ENCODE results near the gene LGALS16. TPM values are rescaled to one million over a fixed set of nuclear protein-coding genes. Genes with fewer than 3 reads are reported as not detected.

The LGALS16 gene
- total RNA-seq, 4 donors from 2014 or later, result not detected

DNA sequence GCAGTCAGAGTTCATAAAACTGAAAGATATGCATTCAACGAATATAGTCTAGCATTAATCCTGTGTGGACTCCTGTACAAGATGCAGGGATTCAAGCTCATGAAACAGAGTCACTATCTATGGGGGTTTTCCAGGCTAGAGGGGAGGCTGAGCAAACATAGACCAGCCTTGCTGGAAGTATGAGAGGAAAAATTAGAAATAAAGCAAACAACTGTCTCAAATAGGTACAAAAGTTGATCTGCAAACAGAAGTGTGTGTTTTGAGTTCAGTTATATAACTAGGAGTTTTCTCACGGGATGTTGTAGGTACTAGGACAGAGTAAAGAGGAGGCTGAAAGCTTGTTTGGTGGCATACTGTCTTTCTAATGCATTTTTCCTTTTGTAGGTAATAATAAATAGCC is 40.0 kb downstream of the LGALS16 start:
- DNase-seq, result no peak
- Histone ChIP-seq H3K9me3 (no peaks in the 10 kb centered on the region), H3K27me3 (peaks cover 0 to 35% (median 0%) of the 10 kb centered on the region in 4 donors), H3K27ac (no peak overlapping the region), H3K4me3 (no peak overlapping the region), H3K36me3 (no peaks in the 10 kb centered on the region), H3K4me1 (no peaks in the 10 kb centered on the region)
- TF ChIP-seq POLR2A (IDR thresholded peaks at IDR 0.05), result no peak
- TF ChIP-seq, protein P1, sequence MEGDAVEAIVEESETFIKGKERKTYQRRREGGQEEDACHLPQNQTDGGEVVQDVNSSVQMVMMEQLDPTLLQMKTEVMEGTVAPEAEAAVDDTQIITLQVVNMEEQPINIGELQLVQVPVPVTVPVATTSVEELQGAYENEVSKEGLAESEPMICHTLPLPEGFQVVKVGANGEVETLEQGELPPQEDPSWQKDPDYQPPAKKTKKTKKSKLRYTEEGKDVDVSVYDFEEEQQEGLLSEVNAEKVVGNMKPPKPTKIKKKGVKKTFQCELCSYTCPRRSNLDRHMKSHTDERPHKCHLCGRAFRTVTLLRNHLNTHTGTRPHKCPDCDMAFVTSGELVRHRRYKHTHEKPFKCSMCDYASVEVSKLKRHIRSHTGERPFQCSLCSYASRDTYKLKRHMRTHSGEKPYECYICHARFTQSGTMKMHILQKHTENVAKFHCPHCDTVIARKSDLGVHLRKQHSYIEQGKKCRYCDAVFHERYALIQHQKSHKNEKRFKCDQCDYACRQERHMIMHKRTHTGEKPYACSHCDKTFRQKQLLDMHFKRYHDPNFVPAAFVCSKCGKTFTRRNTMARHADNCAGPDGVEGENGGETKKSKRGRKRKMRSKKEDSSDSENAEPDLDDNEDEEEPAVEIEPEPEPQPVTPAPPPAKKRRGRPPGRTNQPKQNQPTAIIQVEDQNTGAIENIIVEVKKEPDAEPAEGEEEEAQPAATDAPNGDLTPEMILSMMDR (IDR thresholded peaks at IDR 0.05), result no peak
- intact Hi-C loops (cut with DNase I), result no loop called here
- 54 to 64% methylated on average over 2 of the region's 2 CpGs for WGBS, 2 donors

DNA sequence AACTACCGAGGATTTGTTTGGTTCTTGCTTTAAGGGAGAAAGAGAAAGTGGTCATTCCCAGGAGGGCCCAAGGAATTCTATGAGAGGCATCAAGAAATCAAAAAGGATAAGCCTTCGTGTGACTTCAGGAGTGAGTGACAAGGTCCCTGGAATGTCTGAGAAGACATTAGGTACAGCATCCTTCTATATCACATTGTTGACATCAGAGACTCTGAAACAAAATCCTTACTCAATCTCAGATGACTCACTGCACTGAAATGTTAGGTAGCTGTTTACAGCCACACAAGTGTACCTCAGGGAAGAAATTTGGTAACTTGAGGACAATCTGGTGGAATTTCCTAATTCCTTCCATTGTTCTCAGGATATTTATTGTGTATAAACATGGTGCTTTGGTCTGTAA is 40.7 kb downstream of the LGALS16 start:
- Histone ChIP-seq H3K27me3 (peaks cover 0 to 39% (median 0%) of the 10 kb centered on the region in 4 donors), H3K27ac (no peak overlapping the region), H3K4me3 (no peak overlapping the region), H3K36me3 (no peaks in the 10 kb centered on the region), H3K4me1 (no peaks in the 10 kb centered on the region), H3K9me3 (no peaks in the 10 kb centered on the region)
- intact Hi-C loops (cut with DNase I), result no loop called here
- DNase-seq, result no peak
- TF ChIP-seq, protein P1 (IDR thresholded peaks at IDR 0.05), result no peak
- no peak for TF ChIP-seq POLR2A (IDR thresholded peaks at IDR 0.05)
- WGBS, 2 donors, result 51 to 82% methylated on average over 2 of the region's 2 CpGs

DNA sequence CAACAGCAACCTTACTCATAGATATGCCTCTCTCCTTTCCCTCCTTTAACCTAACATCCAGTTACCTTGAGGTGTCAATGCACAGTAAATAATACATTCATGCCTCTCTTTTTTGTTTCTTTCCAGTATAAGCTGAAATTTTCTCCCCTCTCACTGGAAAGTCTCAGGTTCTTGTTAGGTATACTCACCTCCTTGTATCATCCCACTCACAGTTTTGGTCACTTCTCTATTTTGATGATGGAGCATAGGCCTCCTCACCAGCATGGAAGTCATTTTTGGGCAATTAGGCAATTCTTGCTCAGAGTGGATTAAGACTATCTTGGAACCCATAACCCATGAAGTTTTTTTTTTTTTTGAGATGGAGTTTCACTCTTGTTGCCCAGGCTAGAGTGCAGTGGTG is 42.8 kb downstream of the LGALS16 start:
- intact Hi-C loops (cut with DNase I), result no loop called here
- DNase-seq, result no peak
- Histone ChIP-seq H3K4me3 (no peak overlapping the region), H3K27me3 (peaks cover 0 to 33% (median 0%) of the 10 kb centered on the region in 4 donors), H3K4me1 (no peaks in the 10 kb centered on the region), H3K9me3 (no peaks in the 10 kb centered on the region), H3K27ac (no peak overlapping the region), H3K36me3 (no peaks in the 10 kb centered on the region)
- TF ChIP-seq, protein P1 (IDR thresholded peaks at IDR 0.05), result no peak
- no peak for TF ChIP-seq POLR2A (IDR thresholded peaks at IDR 0.05)

DNA sequence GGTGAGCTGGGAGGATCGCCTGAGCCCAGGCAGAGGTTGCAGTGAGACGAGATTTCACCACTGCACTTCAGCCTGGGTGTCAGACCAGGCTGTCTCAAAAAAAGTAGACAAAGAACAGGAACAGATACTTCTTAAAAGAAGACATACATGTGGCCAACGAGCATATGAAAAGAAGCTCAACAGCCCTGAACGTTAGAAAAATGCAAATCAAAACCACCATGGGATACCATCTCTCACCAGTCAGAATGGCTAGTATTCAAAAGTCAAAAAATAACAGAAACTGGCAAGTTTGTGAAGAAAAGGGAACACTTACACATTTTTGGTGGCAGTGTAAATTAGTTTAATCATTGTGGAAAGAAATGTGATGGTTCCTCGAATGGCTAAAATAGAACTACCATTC is 45.6 kb downstream of the LGALS16 start:
- no peak for DNase-seq
- H3K4me1 ChIP-seq, result no peaks in the 10 kb centered on the region
- TF ChIP-seq POLR2A (IDR thresholded peaks at IDR 0.05), result no peak
- TF ChIP-seq, protein P1 (IDR thresholded peaks at IDR 0.05), result no peak
- H3K36me3 ChIP-seq, result no peaks in the 10 kb centered on the region
- H3K9me3 ChIP-seq, result no peaks in the 10 kb centered on the region
- peaks cover 0 to 27% (median 0%) of the 10 kb centered on the region in 4 donors for H3K27me3 ChIP-seq
- intact Hi-C loops (cut with DNase I), result no loop called here
- WGBS, 2 donors, result 62 to 72% methylated on average over 5 of the region's 5 CpGs
- no peak overlapping the region for H3K27ac ChIP-seq
- H3K4me3 ChIP-seq, result no peak overlapping the region

DNA sequence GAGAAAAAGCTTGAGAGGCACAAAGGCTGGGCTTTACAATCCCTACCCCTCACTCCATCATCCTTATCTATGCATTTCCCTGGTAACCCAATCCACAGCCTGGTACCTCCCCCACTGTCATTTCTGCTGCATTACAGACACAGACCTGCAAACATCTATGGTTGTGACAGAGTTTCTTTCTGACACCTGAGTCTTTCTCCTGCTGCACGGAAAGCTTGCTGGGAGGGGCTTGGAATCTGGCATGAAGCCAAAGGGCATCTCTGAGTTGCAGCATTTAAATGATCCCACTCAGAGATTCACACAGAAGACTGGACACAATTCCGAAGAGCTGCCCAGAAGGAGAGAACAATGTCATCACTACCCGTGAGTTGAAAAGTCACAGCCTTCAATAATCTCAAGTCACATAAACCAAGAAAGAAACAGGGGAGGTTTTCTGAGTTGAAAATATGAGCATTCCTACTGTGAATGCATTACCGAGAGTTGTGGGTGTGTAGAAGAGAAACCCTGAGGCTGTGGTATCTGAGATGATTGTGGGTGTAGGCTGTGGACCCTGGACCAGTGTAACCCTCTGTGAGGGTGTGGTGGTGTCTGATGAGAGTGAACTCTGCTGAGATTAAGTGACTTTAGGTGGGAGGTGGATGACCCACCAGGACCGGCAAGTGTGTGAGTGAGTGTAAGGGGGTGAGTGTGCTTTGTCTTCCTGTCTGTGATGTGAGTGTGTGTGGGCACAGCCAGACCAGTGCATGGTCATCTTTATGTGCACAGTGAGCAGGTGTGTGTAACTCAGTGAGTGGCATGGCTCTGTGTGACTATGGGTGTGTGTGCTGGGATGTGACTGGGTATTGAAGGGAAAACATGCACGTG is 48.7 kb downstream of the LGALS16 start, which contains the start of gene LGALS14:
LGALS14 (plus strand) TSS at position 301 of the 864 bp plus-strand sequence; CDS start at position 349, 48 bp downstream.
- H3K9me3 ChIP-seq, result no peaks in the 10 kb centered on the region
- H3K4me1 ChIP-seq, result no peaks in the 10 kb centered on the region
- no peak within 1 kb of the TSS for H3K27ac ChIP-seq
- no peak within 1 kb of the TSS for H3K4me3 ChIP-seq
- peaks cover 0 to 19% (median 0%) of the 10 kb centered on the region in 4 donors for H3K27me3 ChIP-seq
- DNase-seq, result no peak
- H3K36me3 ChIP-seq, result no peaks in the 10 kb centered on the region
- intact Hi-C loops (cut with DNase I), result no loop called here
- TF ChIP-seq, protein P1 (IDR thresholded peaks at IDR 0.05), result no peak
- TF ChIP-seq POLR2A (IDR thresholded peaks at IDR 0.05), result no peak
- 46 to 52% methylated on average over 5 to 6 of the region's 6 CpGs for whole genome bisulfite sequencing, 2 donors

Data from esophagus squamous epithelium (tissue), 5 donors.